Measurements from ENCODE around the gene KRT3.

GRCh38 chr12:52753283-52753682 is 42.6 kb downstream of the KRT3 start:
- TF ChIP-seq CREB5 (CRISPR knock-in tag; IDR thresholded peaks at IDR 0.05; ENCODE audit: low read depth), result no peak
- no peak for TF ChIP-seq PATZ1 (CRISPR knock-in tag; IDR thresholded peaks at IDR 0.05; ENCODE audit: borderline replicate concordance)
- TF ChIP-seq RARB (CRISPR knock-in tag; IDR thresholded peaks at IDR 0.05), result no peak
- no peak for TF ChIP-seq BACH2 (CRISPR knock-in tag; IDR thresholded peaks at IDR 0.05; ENCODE audit: borderline replicate concordance)
- no peak for TF ChIP-seq GLIS3 (CRISPR knock-in tag; IDR thresholded peaks at IDR 0.05)
- TF ChIP-seq ZC3H10 (CRISPR knock-in tag; IDR thresholded peaks at IDR 0.05), result no peak
- TF ChIP-seq ZFP3 (CRISPR knock-in tag; IDR thresholded peaks at IDR 0.05), result no peak
- TF ChIP-seq ZNF565 (CRISPR knock-in tag; conservative IDR thresholded peaks at IDR 0.05; ENCODE audit: low read depth), result no peak
- no peak for TF ChIP-seq CSRNP3 (CRISPR knock-in tag; IDR thresholded peaks at IDR 0.05)
- TF ChIP-seq TOX (CRISPR knock-in tag; IDR thresholded peaks at IDR 0.05; ENCODE audit: borderline replicate concordance), result no peak
- no peak for TF ChIP-seq ARNTL (CRISPR knock-in tag; IDR thresholded peaks at IDR 0.05; ENCODE audit: borderline replicate concordance, low read depth)
- no peak for TF ChIP-seq SNAI2 (CRISPR knock-in tag; IDR thresholded peaks at IDR 0.05)
- no peak for TF ChIP-seq ESRRG (CRISPR knock-in tag; IDR thresholded peaks at IDR 0.05)

Measured in SK-N-SH treated with all-trans-retinoic acid at 6 μM for 48 hours (cell line).